GM10248 (cell line): ENCODE results near the gene PARD3B.

Experiments used
- CTCF ChIA-PET: fragments of 300-600 bp; sonication (Branson Sonifier 250); formaldehyde crosslinking; extraction: SDS; loops from one replicate; lab custom pipeline; 2021; ENCODE audit warnings: antibody characterized with exemption; lab: Yijun Ruan, JAX
- POLR2A ChIA-PET: fragments of 350-650 bp; sonication (Branson Sonifier 250); formaldehyde crosslinking; extraction: SDS; loops from one replicate; lab custom pipeline; 2020; ENCODE audit warnings: antibody characterized with exemption; lab: Yijun Ruan, JAX
- DNase-seq: peaks from one replicate; pipeline ENCODE4 v3.0.0; 2012; ENCODE audit errors: extremely low spot score
- CTCF ChIP-seq: IDR thresholded peaks from 2 replicates; pipeline ENCODE4 v1.5.1; 2012; ENCODE audit warnings: mild to moderate bottlenecking, low read depth; ENCODE audit errors: extremely low read depth, missing control alignments, control extremely low read depth

Gene PARD3B

GRCh38 chr2:204892506-204893255, 347.4 kb downstream of the PARD3B start:
- CTCF ChIA-PET = interaction anchor here (1.6 kb wide), 1 partner anchor 9 kb away, joined by 4 read pairs; no protein-coding TSS in a partner anchor
- TF ChIP-seq CTCF = no peak
- POLR2A ChIA-PET = no interaction called here
- DNase-seq = no peak

GRCh38 chr2:204896146-204896545, 350.9 kb downstream of the PARD3B start:
- CTCF ChIA-PET = interaction anchor here (0.8 to 1.2 kb wide), 2 partner anchors 9 to 13 kb away, joined by 3 read pairs; no protein-coding TSS in a partner anchor
- DNase-seq = no peak
- POLR2A ChIA-PET = no interaction called here
- TF ChIP-seq CTCF = no peak

GRCh38 chr2:204897561-204897960, 352.3 kb downstream of the PARD3B start:
- TF ChIP-seq CTCF = no peak
- POLR2A ChIA-PET = no interaction called here
- CTCF ChIA-PET = no interaction called here
- no peak for DNase-seq

GRCh38 chr2:204898928-204899640, 353.8 kb downstream of the PARD3B start:
- TF ChIP-seq CTCF = no peak
- CTCF ChIA-PET = no interaction called here
- POLR2A ChIA-PET = no interaction called here
- DNase-seq = no peak

- no peak for DNase-seq
- CTCF ChIA-PET = no interaction called here
Observed at GRCh38 chr2:204899983-204900382, 354.7 kb downstream of the PARD3B start.

More at GRCh38 chr2:204899983-204900382, 354.7 kb downstream of the PARD3B start:
- POLR2A ChIA-PET = no interaction called here
- no peak for TF ChIP-seq CTCF
